ENCODE data around the gene B4GALT5.
A peak's percentile ranks its signal among the peaks of the same experiment; 100 is the strongest.
"Not testable (repeated sequence)": the region's sequence is repeated elsewhere in the genome, so short reads cannot be mapped to it uniquely, and the experiment has no call there.

The B4GALT5 gene

GRCh38 chr20:49624988-49625387 lies 88.7 kb downstream of the B4GALT5 start:
- not testable (repeated sequence) for DNase-seq

GRCh38 chr20:49624317-49624716 lies 89.4 kb downstream of the B4GALT5 start:
- DNase-seq: no peak

- DNase-seq: no peak
These were observed 91.4 kb downstream of the B4GALT5 start for GRCh38 chr20:49622243-49622642.

- DNase-seq: no peak
These were observed 93.1 kb downstream of the B4GALT5 start for GRCh38 chr20:49620364-49621240.

GRCh38 chr20:49619113-49620048 lies 94.3 kb downstream of the B4GALT5 start:
- no peak for DNase-seq

GRCh38 chr20:49618289-49618688 lies 95.4 kb downstream of the B4GALT5 start:
- no peak for DNase-seq

GRCh38 chr20:49617394-49617793 lies 96.3 kb downstream of the B4GALT5 start:
- DNase-seq: not testable (repeated sequence)

- no peak for DNase-seq
These were observed 97.3 kb downstream of the B4GALT5 start for GRCh38 chr20:49616154-49617007.

- DNase-seq: no peak
These were observed 98.1 kb downstream of the B4GALT5 start for GRCh38 chr20:49615401-49616153.

GRCh38 chr20:49615051-49615400 lies 98.7 kb downstream of the B4GALT5 start:
- DNase-seq: not testable (repeated sequence)

- DNase-seq: no peak
These were observed 99.2 kb downstream of the B4GALT5 start for GRCh38 chr20:49614338-49615050.

GRCh38 chr20:49612127-49612738 lies 101.4 kb downstream of the B4GALT5 start:
- DNase-seq: no peak

GRCh38 chr20:49611539-49612126 lies 102.0 kb downstream of the B4GALT5 start:
- DNase-seq: not testable (repeated sequence)

GRCh38 chr20:49610691-49611538 lies 102.8 kb downstream of the B4GALT5 start:
- peak; percentile 44 for DNase-seq

GRCh38 chr20:49608752-49609670 lies 104.7 kb downstream of the B4GALT5 start:
- DNase-seq: peak; percentile 35

- DNase-seq: no peak
These were observed 106.1 kb downstream of the B4GALT5 start for GRCh38 chr20:49607568-49607967.

GRCh38 chr20:49603209-49603627 lies 110.5 kb downstream of the B4GALT5 start:
- peak; percentile 1 for DNase-seq

Measured in kidney glomerular epithelial cell (primary cell).